ENCODE data around the gene RPL35A. TPM values are rescaled to one million over a fixed set of nuclear protein-coding genes. Genes with fewer than 3 reads are reported as not detected.
A peak's percentile ranks its signal among the peaks of the same experiment; 100 is the strongest.
"Not testable (repeated sequence)": the region's sequence is repeated elsewhere in the genome, so short reads cannot be mapped to it uniquely, and the experiment has no call there.

The RPL35A gene
- 1,252 to 1,366 TPM (median 1,330 TPM) in 3 replicates for total RNA-seq

DNA sequence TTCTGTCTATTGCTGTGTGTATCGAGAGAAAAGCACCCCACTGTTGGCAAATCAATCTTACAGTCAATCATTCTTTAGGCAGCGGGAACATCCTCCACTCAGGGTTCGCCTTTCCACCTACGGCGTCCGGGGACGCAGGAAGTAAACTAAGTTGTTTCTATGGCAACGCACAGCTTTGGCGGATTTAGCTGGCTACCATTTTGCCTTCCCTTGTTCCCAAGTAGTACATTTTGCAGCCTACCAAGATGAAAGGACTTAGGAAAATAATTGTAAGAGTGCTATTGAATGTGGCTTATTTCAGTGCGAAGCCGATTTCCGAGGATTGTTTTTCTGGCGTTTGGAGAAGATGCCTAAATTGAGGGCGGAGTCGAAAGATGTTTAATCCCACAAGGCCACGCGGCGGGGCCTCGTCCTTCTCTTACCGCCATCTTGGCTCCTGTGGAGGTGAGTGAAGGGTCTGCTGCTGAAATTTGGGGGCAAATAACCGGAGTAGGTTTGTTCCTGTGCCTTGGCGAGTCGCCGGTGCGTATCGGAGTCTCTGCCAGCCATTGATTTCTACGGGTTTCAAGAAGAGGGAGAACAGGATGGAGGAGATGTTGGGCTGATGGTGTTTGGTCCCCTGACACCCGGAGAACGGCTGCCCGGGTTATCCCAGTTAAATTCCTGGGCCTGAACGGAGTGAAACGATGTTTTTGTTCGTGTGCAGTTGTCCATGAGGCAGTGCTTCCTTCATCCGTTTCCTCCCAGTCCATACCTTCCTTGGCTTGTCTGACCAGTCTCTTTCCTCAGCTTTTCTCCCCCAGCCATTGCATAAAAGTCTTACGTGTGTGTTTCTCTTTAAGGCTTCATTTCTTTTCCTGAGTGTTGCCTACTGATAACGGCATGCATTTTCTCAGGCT is at the start of gene RPL35A:
RPL35A (plus strand) TSS at position 413 of the 899 bp plus-strand sequence. CDS start 778 bp downstream, outside the sequence.
- Mint-ChIP-seq H3K36me3 (peaks cover 20% of the 10 kb centered on the region), H3K9me3 (no peaks in the 10 kb centered on the region), H3K4me3 (peak within 1 kb of the TSS; percentile 98), H3K4me1 (peaks cover 31% of the 10 kb centered on the region), H3K27ac (peak within 1 kb of the TSS; percentile 99), H3K27me3 (ENCODE audit: low read depth) (no peaks in the 10 kb centered on the region)
- DNase-seq (ENCODE audit: low spot score in 2 of 2, unreplicated experiment in 2 of 2): peak; percentile 49 to 83
- TF ChIP-seq, protein P1, sequence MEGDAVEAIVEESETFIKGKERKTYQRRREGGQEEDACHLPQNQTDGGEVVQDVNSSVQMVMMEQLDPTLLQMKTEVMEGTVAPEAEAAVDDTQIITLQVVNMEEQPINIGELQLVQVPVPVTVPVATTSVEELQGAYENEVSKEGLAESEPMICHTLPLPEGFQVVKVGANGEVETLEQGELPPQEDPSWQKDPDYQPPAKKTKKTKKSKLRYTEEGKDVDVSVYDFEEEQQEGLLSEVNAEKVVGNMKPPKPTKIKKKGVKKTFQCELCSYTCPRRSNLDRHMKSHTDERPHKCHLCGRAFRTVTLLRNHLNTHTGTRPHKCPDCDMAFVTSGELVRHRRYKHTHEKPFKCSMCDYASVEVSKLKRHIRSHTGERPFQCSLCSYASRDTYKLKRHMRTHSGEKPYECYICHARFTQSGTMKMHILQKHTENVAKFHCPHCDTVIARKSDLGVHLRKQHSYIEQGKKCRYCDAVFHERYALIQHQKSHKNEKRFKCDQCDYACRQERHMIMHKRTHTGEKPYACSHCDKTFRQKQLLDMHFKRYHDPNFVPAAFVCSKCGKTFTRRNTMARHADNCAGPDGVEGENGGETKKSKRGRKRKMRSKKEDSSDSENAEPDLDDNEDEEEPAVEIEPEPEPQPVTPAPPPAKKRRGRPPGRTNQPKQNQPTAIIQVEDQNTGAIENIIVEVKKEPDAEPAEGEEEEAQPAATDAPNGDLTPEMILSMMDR (IDR thresholded peaks at IDR 0.05; ENCODE audit: unreplicated experiment): no peak

DNA sequence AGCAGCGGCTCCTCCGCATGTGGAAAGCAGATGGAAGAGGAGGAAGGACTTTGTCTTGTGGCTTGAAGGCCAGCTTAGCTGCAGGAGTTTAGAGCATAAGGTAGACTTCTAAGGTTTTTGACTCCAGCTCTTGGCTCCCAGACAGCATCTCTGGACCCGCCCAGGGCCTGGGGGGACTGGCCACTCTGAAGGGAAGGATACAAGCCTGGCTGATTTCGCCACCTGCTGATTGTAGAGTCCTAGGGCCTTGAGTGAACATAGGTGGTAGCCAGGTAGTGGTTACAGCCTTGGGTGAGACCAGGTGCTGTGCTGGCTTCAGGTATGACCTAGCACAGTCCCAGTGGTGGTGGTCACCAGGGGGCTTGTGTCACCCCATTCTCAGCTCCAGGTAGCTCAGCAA is 48.4 kb upstream of the RPL35A start:
- peaks cover 13% of the 10 kb centered on the region for H3K9me3 Mint-ChIP-seq
- H3K27ac Mint-ChIP-seq: no peak overlapping the region
- H3K27me3 Mint-ChIP-seq (ENCODE audit: low read depth): no peaks in the 10 kb centered on the region
- H3K4me1 Mint-ChIP-seq: peaks cover 7% of the 10 kb centered on the region
- TF ChIP-seq, protein P1 (IDR thresholded peaks at IDR 0.05; ENCODE audit: unreplicated experiment): no peak
- H3K4me3 Mint-ChIP-seq: no peak overlapping the region
- no peak for DNase-seq (ENCODE audit: low spot score in 2 of 2, unreplicated experiment in 2 of 2)
- H3K36me3 Mint-ChIP-seq: peaks cover 5% of the 10 kb centered on the region

DNA sequence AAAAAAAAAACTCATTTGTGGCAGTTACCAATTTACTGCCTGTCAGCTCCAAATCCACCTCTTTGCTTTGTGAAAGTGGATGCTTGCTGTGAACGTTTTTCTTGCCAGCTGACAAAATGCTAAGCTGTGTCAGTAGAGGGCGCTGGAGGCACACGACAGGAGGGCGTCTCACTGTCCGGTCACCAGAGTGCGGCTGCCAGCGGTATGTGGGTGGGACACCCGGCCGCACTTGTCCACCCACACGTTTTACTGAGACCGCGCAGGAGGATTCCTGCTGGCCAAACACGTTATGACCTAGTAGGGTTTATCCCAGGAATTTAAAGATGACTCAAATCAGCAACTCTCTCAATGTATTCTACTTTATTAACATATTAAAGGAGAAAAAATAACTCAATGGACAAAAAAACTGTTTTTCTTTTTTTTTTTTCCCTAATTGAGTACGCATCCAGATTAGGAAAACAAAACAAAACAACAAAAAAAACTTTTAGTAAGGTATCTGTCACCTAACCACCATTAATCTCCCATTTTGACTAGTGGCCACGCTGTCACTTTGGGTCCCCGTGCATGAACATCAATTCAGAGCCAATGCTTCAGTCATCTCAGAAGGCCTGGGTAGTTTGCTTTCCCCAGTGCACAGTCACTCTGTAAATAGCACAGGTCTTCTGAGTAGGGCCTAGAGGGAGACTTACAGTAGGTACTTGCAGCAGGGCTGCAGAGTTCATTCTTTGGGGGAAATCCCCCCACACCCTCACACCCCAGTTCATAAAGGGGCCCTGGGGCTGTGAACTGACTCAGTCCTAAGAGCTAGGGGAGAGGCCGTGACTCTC is 43.8 kb upstream of the RPL35A start:
- Mint-ChIP-seq H3K4me3 (no peak overlapping the region), H3K4me1 (peaks cover 7% of the 10 kb centered on the region), H3K27ac (peak overlapping the region; percentile 73), H3K36me3 (peaks cover 5% of the 10 kb centered on the region), H3K27me3 (ENCODE audit: low read depth) (no peaks in the 10 kb centered on the region), H3K9me3 (peaks cover 13% of the 10 kb centered on the region)
- TF ChIP-seq, protein P1 (IDR thresholded peaks at IDR 0.05; ENCODE audit: unreplicated experiment): peak; percentile 79
- DNase-seq (ENCODE audit: low spot score in 2 of 2, unreplicated experiment in 2 of 2): peak; percentile 71 to 85

DNA sequence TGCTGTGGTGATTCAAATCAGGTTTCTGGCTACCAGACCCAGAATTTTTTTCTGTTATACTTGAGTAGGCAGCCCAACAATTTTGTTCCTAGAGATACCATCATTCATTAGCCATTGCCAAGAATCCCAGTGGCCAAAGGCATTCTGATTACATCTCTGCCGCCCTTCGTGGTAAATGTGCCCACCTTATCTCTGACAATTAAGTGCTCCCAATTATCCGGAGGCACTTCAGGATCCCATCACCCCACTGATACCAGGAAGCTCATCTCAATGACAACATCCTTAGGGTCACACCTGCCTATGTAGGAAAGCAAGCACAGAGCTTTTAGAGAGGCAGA is 43.2 kb upstream of the RPL35A start:
- Mint-ChIP-seq H3K27ac (no peak overlapping the region), H3K36me3 (peaks cover 5% of the 10 kb centered on the region), H3K4me1 (peaks cover 7% of the 10 kb centered on the region), H3K9me3 (peaks cover 13% of the 10 kb centered on the region), H3K27me3 (ENCODE audit: low read depth) (no peaks in the 10 kb centered on the region), H3K4me3 (no peak overlapping the region)
- TF ChIP-seq, protein P1 (IDR thresholded peaks at IDR 0.05; ENCODE audit: unreplicated experiment): no peak
- no peak for DNase-seq (ENCODE audit: low spot score in 2 of 2, unreplicated experiment in 2 of 2)

DNA sequence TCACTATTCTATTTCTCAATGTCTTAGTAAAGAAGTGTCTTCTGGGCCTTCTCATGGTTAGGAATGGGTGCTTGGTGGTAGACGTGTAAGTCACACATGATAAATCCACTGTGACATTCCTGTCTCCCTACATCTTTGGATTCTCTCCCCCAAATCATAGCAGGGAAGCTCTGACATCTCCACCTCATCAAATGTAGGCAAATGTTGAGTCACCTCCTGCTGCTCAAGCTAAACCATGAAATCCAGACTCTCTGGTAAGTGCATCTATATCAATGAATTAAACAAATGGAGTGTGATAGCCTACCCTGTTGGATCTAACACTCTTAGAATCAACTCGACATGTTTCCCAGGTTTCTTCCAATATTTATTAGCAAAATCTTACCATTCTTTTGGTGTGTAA is 42.8 kb upstream of the RPL35A start:
- peaks cover 10% of the 10 kb centered on the region for H3K9me3 Mint-ChIP-seq
- H3K27ac Mint-ChIP-seq: no peak overlapping the region
- TF ChIP-seq, protein P1 (IDR thresholded peaks at IDR 0.05; ENCODE audit: unreplicated experiment): no peak
- peaks cover 3% of the 10 kb centered on the region for H3K36me3 Mint-ChIP-seq
- peaks cover 7% of the 10 kb centered on the region for H3K4me1 Mint-ChIP-seq
- DNase-seq (ENCODE audit: low spot score in 2 of 2, unreplicated experiment in 2 of 2): no peak
- H3K27me3 Mint-ChIP-seq (ENCODE audit: low read depth): no peaks in the 10 kb centered on the region
- no peak overlapping the region for H3K4me3 Mint-ChIP-seq

DNA sequence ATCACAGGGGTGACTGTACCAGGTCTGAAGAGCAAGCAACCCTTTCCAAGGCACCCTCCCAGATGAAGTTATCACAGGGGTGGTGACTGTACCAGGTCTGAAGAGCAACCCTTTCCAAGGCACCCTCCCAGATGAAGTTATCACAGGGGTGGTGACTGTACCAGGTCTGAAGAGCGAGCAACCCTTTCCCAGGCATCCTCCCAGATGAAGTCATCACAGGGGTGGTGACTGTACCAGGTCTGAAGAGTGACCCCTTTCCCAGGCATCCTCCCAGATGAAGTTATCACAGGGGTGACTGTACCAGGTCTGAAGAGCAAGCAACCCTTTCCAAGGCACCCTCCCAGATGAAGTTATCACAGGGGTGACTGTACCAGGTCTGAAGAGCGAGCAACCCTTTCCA is 41.4 kb upstream of the RPL35A start:
- H3K27me3 Mint-ChIP-seq (ENCODE audit: low read depth): not testable (repeated sequence)

More for the DNA sequence above, 41.4 kb upstream of the RPL35A start:
- not testable (repeated sequence) for H3K36me3 Mint-ChIP-seq; H3K4me3 Mint-ChIP-seq; H3K27ac Mint-ChIP-seq; H3K9me3 Mint-ChIP-seq; H3K4me1 Mint-ChIP-seq; DNase-seq (ENCODE audit: low spot score in 2 of 2, unreplicated experiment in 2 of 2)

All from mesothelial cell of epicardium (in vitro differentiated cells).